Right lobe of liver (tissue), 6 donors: ENCODE measurements around the gene YJU2. TPM values are rescaled to one million over a fixed set of nuclear protein-coding genes. Genes with fewer than 3 reads are reported as not detected.
A peak's percentile ranks its signal among the peaks of the same experiment; 100 is the strongest.

Experiments used
- ATAC-seq, 4 donors: fragments of 200-7000 bp; cut with Tn5 transposase; one replicate each; pipeline ENCODE4 v1.9.1; 2020; ENCODE audit warnings: mild to moderate bottlenecking in 4 of 4, moderate library complexity in 4 of 4
- DNase-seq, 3 donors: peaks; one replicate each; pipeline ENCODE4 v3.0.0-alpha.2; 2020
- H3K27ac ChIP-seq, 3 donors: fragments of 200-600 bp; one replicate each; pipeline ENCODE4 v1.8.0; 2022
- H3K27me3 ChIP-seq, 2 donors: fragments of 200-600 bp; one replicate each; pipeline ENCODE4 v1.8.0; 2022
- H3K36me3 ChIP-seq, 4 donors: fragments of 200-600 bp; sonication (generic) in 1 of 4; one replicate each; pipeline versions ENCODE4 v1.5.1 to v1.8.0; 2017 to 2022; ENCODE audit warnings: control low read depth in 1 of 4
- H3K4me1 ChIP-seq, 4 donors: fragments of 200-600 bp; sonication (generic) in 1 of 4; one replicate each; pipeline versions ENCODE4 v1.5.1 to v1.8.0; 2017 to 2022; ENCODE audit warnings: control low read depth in 1 of 4
- H3K4me3 ChIP-seq, 3 donors: fragments of 200-600 bp; one replicate each; pipeline ENCODE4 v1.8.0; 2022
- H3K9me3 ChIP-seq, 4 donors: fragments of 200-600 bp; sonication (generic) in 1 of 4; one replicate each; pipeline versions ENCODE4 v1.5.1 to v1.8.0; 2017 to 2022; ENCODE audit warnings: control low read depth in 1 of 4
- POLR2A ChIP-seq: fragments of 450-650 bp; IDR thresholded peaks from one replicate; pipeline ENCODE4 v1.6.1; 2017; ENCODE audit warnings: antibody characterized with exemption, mild to moderate bottlenecking
- WGBS: methylation state at CpG from one replicate; pipeline ENCODE4 v1.1.6; 2018; ENCODE audit warnings: low coverage, low lambda C conversion rate; ENCODE audit not compliant: insufficient coverage; ENCODE audit errors: missing lambda C conversion rate; 5-methylcytosine and 5-hydroxymethylcytosine counted together
- intact Hi-C, 2 donors: fragments of 100-400 bp; cut with DNase I; formaldehyde crosslinking; loops; one replicate each; pipeline versions ENCODE4 v1.11.2 to v1.14.1; 2022
- total RNA-seq, 6 experiments: library from RNA; depleted of rRNA in 2 of 6; stranded (reverse); fragments of >200 nt in 2 of 6; fragmentation: NEBNext Ultra II Directional in 3 of 6; extraction: Animal tissue kit (Norgen Biotek cat#: 25700) in 3 of 6; gene quantifications; one replicate each; pipeline versions ENCODE4 v1.1.0 to v1.2.4, GENCODE V29; 2016 to 2023
- TF ChIP-seq, protein P1 (sequence below), 4 donors: fragments of 200-600 bp in 3 of 4; fragments of 450-650 bp in 1 of 4; IDR thresholded peaks; one replicate each; pipeline versions ENCODE4 v1.5.1 to v1.8.0; 2016 to 2022; ENCODE audit warnings: antibody characterized with exemption in 4 of 4, mild to moderate bottlenecking in 2 of 4
- donor health status: DM: no; HTN: yes; CAD: no.
- donor health status: DM: no; HTN: no; CAD: no.
- donor health status: DM: no; HTN: no; CAD: no.
- donor health status: DM: no; HTN: yes; CAD: no.
- donor health status: DM: no; HTN: yes; CAD: no.

The YJU2 gene
- total RNA-seq, 6 experiments from 2014 or later, result 6.4 to 14.1 (median 8.9) TPM

DNA sequence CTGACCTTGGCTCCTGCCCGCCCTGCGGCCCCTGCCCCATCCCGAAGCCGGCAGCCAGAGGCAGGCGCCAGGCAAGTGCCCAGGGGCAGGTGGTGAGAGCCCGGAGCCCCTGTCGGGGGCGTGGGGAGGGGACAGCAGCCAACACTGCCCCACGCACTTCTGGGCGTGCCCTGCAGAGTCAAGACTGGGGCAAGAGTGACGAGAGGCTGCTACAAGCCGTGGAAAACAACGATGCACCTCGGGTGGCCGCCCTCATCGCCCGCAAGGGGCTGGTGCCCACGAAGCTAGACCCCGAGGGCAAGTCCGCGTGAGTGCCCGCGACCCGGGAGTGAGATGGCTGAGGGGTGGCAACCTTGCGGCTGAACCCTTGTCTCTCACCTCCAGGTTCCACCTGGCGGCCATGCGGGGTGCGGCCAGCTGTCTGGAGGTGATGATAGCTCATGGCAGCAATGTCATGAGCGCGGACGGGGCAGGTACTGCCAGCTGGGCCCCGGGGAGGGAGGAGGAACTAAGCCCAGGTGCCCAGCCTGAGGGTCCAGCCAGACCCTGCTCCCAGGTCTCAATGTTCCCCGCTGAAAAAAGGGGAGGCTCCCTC is 47.1 kb upstream of the YJU2 start:
- Histone ChIP-seq H3K36me3 (no peaks in the 10 kb centered on the region), H3K4me1 (peaks cover 0 to 1% (median 0%) of the 10 kb centered on the region in 4 donors), H3K4me3 (no peak overlapping the region), H3K27ac (no peak overlapping the region), H3K27me3 (no peaks in the 10 kb centered on the region), H3K9me3 (no peaks in the 10 kb centered on the region)
- DNase-seq (no peak), ATAC-seq (peak in 1 of 4 donors; percentile 15)
- TF ChIP-seq, protein P1, sequence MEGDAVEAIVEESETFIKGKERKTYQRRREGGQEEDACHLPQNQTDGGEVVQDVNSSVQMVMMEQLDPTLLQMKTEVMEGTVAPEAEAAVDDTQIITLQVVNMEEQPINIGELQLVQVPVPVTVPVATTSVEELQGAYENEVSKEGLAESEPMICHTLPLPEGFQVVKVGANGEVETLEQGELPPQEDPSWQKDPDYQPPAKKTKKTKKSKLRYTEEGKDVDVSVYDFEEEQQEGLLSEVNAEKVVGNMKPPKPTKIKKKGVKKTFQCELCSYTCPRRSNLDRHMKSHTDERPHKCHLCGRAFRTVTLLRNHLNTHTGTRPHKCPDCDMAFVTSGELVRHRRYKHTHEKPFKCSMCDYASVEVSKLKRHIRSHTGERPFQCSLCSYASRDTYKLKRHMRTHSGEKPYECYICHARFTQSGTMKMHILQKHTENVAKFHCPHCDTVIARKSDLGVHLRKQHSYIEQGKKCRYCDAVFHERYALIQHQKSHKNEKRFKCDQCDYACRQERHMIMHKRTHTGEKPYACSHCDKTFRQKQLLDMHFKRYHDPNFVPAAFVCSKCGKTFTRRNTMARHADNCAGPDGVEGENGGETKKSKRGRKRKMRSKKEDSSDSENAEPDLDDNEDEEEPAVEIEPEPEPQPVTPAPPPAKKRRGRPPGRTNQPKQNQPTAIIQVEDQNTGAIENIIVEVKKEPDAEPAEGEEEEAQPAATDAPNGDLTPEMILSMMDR (IDR thresholded peaks at IDR 0.05), result no peak
- TF ChIP-seq POLR2A, result no peak
- 64% methylated on average over 3 of the region's 33 CpGs for WGBS
- intact Hi-C loops, result loop anchor here in 1 of 2 donors (10.0 kb wide), 1 partner anchor 195 kb away; the partner anchor contains the start of gene PIAS4

DNA sequence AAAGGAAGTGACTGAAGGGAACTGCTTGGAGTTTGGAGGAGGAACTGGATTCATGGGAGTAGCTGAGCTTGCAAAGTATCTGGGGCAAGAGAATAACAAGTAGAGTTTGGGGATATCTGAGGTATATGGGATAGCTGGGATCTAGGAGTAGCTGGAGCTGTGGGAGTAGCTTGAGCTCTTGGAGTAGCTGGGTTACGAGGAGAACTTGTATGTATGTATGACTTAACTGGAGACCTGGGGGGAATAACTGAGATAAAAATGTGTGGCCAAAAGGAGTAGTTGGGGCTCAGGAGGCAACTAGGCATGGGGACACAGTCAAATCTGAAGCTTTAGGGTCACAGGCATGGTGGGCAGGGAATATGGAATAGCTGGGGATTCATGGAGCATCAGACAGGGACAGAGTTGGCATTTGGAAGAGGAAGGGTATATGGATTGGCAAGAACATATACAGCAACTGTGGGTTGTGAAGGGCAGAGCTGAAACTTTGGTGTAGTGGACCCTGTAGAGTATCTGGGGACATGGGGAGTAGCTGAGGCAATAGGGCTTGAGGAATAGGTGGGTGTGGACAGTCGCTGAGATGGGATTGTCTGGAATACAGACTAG is 45.8 kb upstream of the YJU2 start:
- no peak for DNase-seq
- no peak overlapping the region for H3K27ac ChIP-seq
- no peak for ATAC-seq

DNA sequence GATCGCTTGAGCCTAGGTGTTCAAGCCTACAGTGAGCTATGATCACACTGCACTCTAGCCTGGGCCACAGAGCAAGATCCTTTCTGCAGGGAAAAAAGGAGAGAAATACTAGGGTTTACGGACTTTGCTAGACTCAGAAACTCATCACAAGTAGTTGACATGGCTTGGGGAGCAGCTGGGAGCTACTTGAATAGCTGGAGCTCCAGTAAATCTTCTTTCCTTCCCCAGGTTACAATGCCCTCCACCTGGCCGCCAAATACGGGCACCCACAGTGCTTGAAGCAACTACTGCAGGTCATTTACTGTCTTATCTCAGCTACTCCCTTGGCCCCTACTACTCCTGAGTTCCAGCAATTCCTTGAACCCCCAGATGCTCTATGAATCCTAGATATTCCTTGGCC is 45.1 kb upstream of the YJU2 start:
- Histone ChIP-seq H3K4me3 (no peak overlapping the region), H3K36me3 (no peaks in the 10 kb centered on the region), H3K4me1 (peaks cover 0 to 4% (median 0%) of the 10 kb centered on the region in 4 donors), H3K27me3 (no peaks in the 10 kb centered on the region), H3K27ac (no peak overlapping the region), H3K9me3 (no peaks in the 10 kb centered on the region)
- no peak for DNase-seq
- ATAC-seq, result no peak
- intact Hi-C loops, result loop anchor here in 1 of 2 donors (10.0 kb wide), 1 partner anchor 197 kb away; the partner anchor contains the start of gene PIAS4
- WGBS, result 93% methylated on average over 2 of the region's 4 CpGs
- TF ChIP-seq, protein P1 (IDR thresholded peaks at IDR 0.05), result no peak
- TF ChIP-seq POLR2A, result no peak

More for the DNA sequence above, 45.8 kb upstream of the YJU2 start:
- 53% methylated on average over 2 of the region's 2 CpGs for WGBS
- TF ChIP-seq POLR2A, result no peak
- TF ChIP-seq, protein P1 (IDR thresholded peaks at IDR 0.05), result no peak
- Histone ChIP-seq H3K9me3 (no peaks in the 10 kb centered on the region), H3K4me1 (peaks cover 0 to 4% (median 0%) of the 10 kb centered on the region in 4 donors), H3K4me3 (no peak overlapping the region), H3K36me3 (no peaks in the 10 kb centered on the region), H3K27me3 (no peaks in the 10 kb centered on the region)
- intact Hi-C loops, result loop anchor here in 1 of 2 donors (10.0 kb wide), 1 partner anchor 196 kb away; the partner anchor contains the start of gene PIAS4

DNA sequence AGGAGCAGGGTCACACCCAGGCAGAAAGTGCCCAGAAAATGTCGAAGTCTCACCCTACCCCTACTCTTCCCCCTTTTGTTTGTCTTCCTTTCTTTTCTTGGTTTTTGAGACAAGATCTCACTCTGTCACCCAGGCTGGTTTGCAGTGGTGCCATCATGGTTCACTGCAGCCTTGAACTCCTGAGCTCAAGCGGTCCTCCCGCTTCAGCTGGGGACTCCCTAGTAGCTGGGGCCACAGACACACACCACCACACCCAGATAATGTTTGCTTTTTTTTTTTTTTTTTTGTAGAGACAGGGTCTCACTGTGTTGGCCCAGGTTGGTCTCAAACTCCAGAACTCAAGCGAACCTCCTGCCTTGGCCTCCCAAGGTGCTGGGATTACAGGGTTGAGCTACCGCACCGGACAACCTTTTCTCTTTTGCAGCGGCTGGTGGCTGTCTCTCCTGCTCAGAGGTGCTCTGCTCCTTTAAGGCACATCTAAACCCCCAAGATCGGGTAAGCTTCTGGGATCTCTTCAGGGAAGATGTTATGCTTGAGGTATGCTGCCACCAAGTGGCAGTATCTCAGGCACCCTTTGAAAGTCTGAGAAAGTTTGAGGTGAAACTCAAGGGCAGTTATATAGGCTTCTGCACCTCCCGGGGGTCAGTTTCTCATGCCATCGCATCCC is 39.9 kb upstream of the YJU2 start:
- no peak for DNase-seq
- 50% methylated on average over 3 of the region's 10 CpGs for WGBS
- intact Hi-C loops, result loop anchor here (5.0 to 10.0 kb wide), 2 partner anchors 202 to 350 kb away; partner anchors contain the start of gene PIAS4 (in 1 of the 2)
- H3K36me3 ChIP-seq, result no peaks in the 10 kb centered on the region
- TF ChIP-seq POLR2A, result no peak
- TF ChIP-seq, protein P1 (IDR thresholded peaks at IDR 0.05), result peak in 3 of 4 donors; percentile 31 to 42 (median 35)
- peaks cover 0 to 4% (median 0%) of the 10 kb centered on the region in 4 donors for H3K4me1 ChIP-seq
- H3K27ac ChIP-seq, result no peak overlapping the region
- H3K4me3 ChIP-seq, result no peak overlapping the region
- no peaks in the 10 kb centered on the region for H3K9me3 ChIP-seq
- H3K27me3 ChIP-seq, result no peaks in the 10 kb centered on the region
- ATAC-seq, result peak; percentile 11 to 36 (median 31)
